Sigmoid colon (tissue), 7 donors: ENCODE data around the gene TDRD6. TPM values are rescaled to one million over a fixed set of nuclear protein-coding genes. Genes with fewer than 3 reads are reported as not detected.
"Not testable (repeated sequence)": the region's sequence is repeated elsewhere in the genome, so short reads cannot be mapped to it uniquely, and the experiment has no call there.

Source experiments
- DNase-seq: peaks from one replicate; pipeline ENCODE4 v3.0.0-alpha.2; 2019
- H3K27ac ChIP-seq, 4 donors: fragments of 200-600 bp; sonication (generic); one replicate each; pipeline ENCODE4 v1.5.1; 2016 to 2019; ENCODE audit warnings: mild to moderate bottlenecking in 1 of 4
- H3K27me3 ChIP-seq, 3 donors: fragments of 200-600 bp; sonication (generic); one replicate each; pipeline ENCODE4 v1.5.1; 2019; ENCODE audit warnings: mild to moderate bottlenecking in 1 of 3
- H3K36me3 ChIP-seq, 4 donors: fragments of 200-600 bp; sonication (generic); one replicate each; pipeline ENCODE4 v1.5.1; 2016 to 2019
- H3K4me1 ChIP-seq, 4 donors: fragments of 200-600 bp; sonication (generic); one replicate each; pipeline ENCODE4 v1.5.1; 2017 to 2019
- H3K4me3 ChIP-seq, 4 donors: fragments of 200-600 bp; sonication (generic); one replicate each; pipeline ENCODE4 v1.5.1; 2017 to 2019; ENCODE audit warnings: mild to moderate bottlenecking in 2 of 4, moderate library complexity in 1 of 4
- H3K9me3 ChIP-seq, 4 donors: fragments of 200-600 bp in 3 of 4; sonication (generic) in 3 of 4; one replicate each; pipeline versions ENCODE4 v1.5.1 to v1.6.1; 2013 to 2019
- EP300 ChIP-seq, 4 donors: sonication (generic); formaldehyde crosslinking; IDR thresholded peaks; one replicate each; pipeline ENCODE4 v1.6.1; 2017; ENCODE audit warnings: antibody characterized with exemption in 4 of 4
- POLR2A ChIP-seq, 2 donors: fragments of 450-650 bp; IDR thresholded peaks; one replicate each; pipeline ENCODE4 v1.6.1; 2016; ENCODE audit warnings: antibody characterized with exemption in 2 of 2, mild to moderate bottlenecking in 2 of 2, moderate library complexity in 2 of 2
- POLR2AphosphoS5 ChIP-seq, 4 donors: sonication (generic); formaldehyde crosslinking; IDR thresholded peaks; one replicate each; pipeline ENCODE4 v1.6.1; 2017; ENCODE audit warnings: antibody characterized with exemption in 4 of 4
- WGBS, 2 donors: extraction: QIAGEN DNeasy Blood & Tissue Kit; methylation state at CpG; one replicate each; pipeline ENCODE4 v1.1.7; 2013; 5-methylcytosine and 5-hydroxymethylcytosine counted together
- intact Hi-C: fragments of 100-400 bp; cut with DNase I; formaldehyde crosslinking; loops from one replicate; pipeline ENCODE4 v1.15.1; 2023
- polyA plus RNA-seq, 3 donors: library from polyadenylated mRNA; stranded (reverse); fragments of 200-250 nt; gene quantifications; one replicate each; pipeline ENCODE4 v1.2.3, GENCODE V29; 2013
- total RNA-seq, 4 donors: library from RNA; depleted of rRNA; stranded (reverse); fragments of >200 nt; gene quantifications; one replicate each; pipeline ENCODE4 v1.1.0, GENCODE V29; 2016
- TF ChIP-seq, protein P1 (sequence below), 4 experiments: fragments of 450-650 bp in 3 of 4; fragments of 200-600 bp in 1 of 4; IDR thresholded peaks; one replicate each; pipeline ENCODE4 v1.5.1; 2016 to 2019; ENCODE audit warnings: antibody characterized with exemption in 4 of 4, mild to moderate bottlenecking in 3 of 4, moderate library complexity in 2 of 4
- donor health status: healthy with polysubstance abuse.
- donor health status: Bipolar disorder and iron deficiency.
- donor health status: healthy.

The TDRD6 gene
- total and polyA plus RNA-seq, 7 donors = under 0.01 to 1.9 (median 0.72) TPM; not detected in 1

- Histone ChIP-seq H3K9me3 (no peaks in the 10 kb centered on the region), H3K27me3 (peaks cover 0 to 13% (median 0%) of the 10 kb centered on the region in 3 donors), H3K4me3 (no peak overlapping the region), H3K27ac (no peak overlapping the region), H3K4me1 (no peaks in the 10 kb centered on the region), H3K36me3 (no peaks in the 10 kb centered on the region)
- intact Hi-C loops = no loop called here
- WGBS, 2 donors = 92 to 94% methylated on average over 2 of the region's 2 CpGs
- TF ChIP-seq POLR2A (IDR thresholded peaks at IDR 0.05) (no peak), POLR2AphosphoS5 (IDR thresholded peaks at IDR 0.05) (no peak), EP300 (IDR thresholded peaks at IDR 0.05) (no peak)
- TF ChIP-seq, protein P1, sequence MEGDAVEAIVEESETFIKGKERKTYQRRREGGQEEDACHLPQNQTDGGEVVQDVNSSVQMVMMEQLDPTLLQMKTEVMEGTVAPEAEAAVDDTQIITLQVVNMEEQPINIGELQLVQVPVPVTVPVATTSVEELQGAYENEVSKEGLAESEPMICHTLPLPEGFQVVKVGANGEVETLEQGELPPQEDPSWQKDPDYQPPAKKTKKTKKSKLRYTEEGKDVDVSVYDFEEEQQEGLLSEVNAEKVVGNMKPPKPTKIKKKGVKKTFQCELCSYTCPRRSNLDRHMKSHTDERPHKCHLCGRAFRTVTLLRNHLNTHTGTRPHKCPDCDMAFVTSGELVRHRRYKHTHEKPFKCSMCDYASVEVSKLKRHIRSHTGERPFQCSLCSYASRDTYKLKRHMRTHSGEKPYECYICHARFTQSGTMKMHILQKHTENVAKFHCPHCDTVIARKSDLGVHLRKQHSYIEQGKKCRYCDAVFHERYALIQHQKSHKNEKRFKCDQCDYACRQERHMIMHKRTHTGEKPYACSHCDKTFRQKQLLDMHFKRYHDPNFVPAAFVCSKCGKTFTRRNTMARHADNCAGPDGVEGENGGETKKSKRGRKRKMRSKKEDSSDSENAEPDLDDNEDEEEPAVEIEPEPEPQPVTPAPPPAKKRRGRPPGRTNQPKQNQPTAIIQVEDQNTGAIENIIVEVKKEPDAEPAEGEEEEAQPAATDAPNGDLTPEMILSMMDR (IDR thresholded peaks at IDR 0.05) = no peak
- no peak for DNase-seq
These were observed 53.8 kb downstream of the TDRD6 start for GRCh38 chr6:46741482-46741881.

GRCh38 chr6:46741910-46742309 is 54.2 kb downstream of the TDRD6 start:
- Histone ChIP-seq H3K27me3 (peaks cover 0 to 9% (median 0%) of the 10 kb centered on the region in 3 donors), H3K27ac (no peak overlapping the region), H3K36me3 (no peaks in the 10 kb centered on the region), H3K4me3 (no peak overlapping the region), H3K4me1 (no peaks in the 10 kb centered on the region), H3K9me3 (no peaks in the 10 kb centered on the region)
- intact Hi-C loops = no loop called here
- WGBS, 2 donors = 96% methylated on average over 4 of the region's 4 CpGs
- no peak for TF ChIP-seq EP300 (IDR thresholded peaks at IDR 0.05)
- TF ChIP-seq, protein P1 (IDR thresholded peaks at IDR 0.05) = no peak
- no peak for TF ChIP-seq POLR2A (IDR thresholded peaks at IDR 0.05)
- no peak for TF ChIP-seq POLR2AphosphoS5 (IDR thresholded peaks at IDR 0.05)
- no peak for DNase-seq

- intact Hi-C loops = no loop called here
- H3K4me1 ChIP-seq = no peaks in the 10 kb centered on the region
- DNase-seq = no peak
- no peaks in the 10 kb centered on the region for H3K36me3 ChIP-seq
- H3K9me3 ChIP-seq = no peaks in the 10 kb centered on the region
- no peak overlapping the region for H3K27ac ChIP-seq
- no peaks in the 10 kb centered on the region for H3K27me3 ChIP-seq
- H3K4me3 ChIP-seq = no peak overlapping the region
- WGBS, 2 donors = 85 to 89% methylated on average over 1 of the region's 1 CpG
- no peak for TF ChIP-seq EP300 (IDR thresholded peaks at IDR 0.05)
- TF ChIP-seq, protein P1 (IDR thresholded peaks at IDR 0.05) = no peak
- TF ChIP-seq POLR2A (IDR thresholded peaks at IDR 0.05) = no peak
- no peak for TF ChIP-seq POLR2AphosphoS5 (IDR thresholded peaks at IDR 0.05)
These were observed 55.9 kb downstream of the TDRD6 start for GRCh38 chr6:46743425-46744158.

GRCh38 chr6:46744159-46744725 is 56.6 kb downstream of the TDRD6 start:
- H3K4me1 ChIP-seq, H3K27me3 ChIP-seq, DNase-seq, H3K36me3 ChIP-seq, H3K27ac ChIP-seq, H3K4me3 ChIP-seq, H3K9me3 ChIP-seq, intact Hi-C loops: not testable (repeated sequence)
- 81 to 86% methylated on average over 3 of the region's 3 CpGs for WGBS, 2 donors

DNA sequence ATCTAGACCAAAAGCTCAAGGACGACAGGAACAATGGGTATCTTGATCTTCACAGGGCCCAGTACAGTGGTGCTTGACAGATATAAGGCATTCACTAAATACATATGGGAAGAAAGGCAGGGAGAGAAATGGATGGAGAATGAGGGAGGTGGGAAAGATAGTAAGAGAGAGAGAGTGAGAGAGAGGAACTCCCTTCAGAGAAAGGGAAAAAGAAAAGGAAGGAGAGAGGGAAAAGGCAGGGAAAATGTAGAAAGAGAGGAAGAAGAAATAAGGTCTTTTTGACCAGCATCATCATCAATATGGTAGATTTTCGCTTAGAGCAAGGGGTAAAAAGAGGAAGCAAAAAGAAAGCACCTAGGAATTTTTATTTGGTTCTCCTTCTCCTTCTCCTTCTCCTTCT is 58.3 kb downstream of the TDRD6 start:
- no peak for DNase-seq
- Histone ChIP-seq H3K4me1 (no peaks in the 10 kb centered on the region), H3K9me3 (no peaks in the 10 kb centered on the region), H3K36me3 (no peaks in the 10 kb centered on the region), H3K27ac (no peak overlapping the region), H3K27me3 (no peaks in the 10 kb centered on the region), H3K4me3 (no peak overlapping the region)
- TF ChIP-seq EP300 (IDR thresholded peaks at IDR 0.05) (no peak), POLR2AphosphoS5 (IDR thresholded peaks at IDR 0.05) (no peak), POLR2A (IDR thresholded peaks at IDR 0.05) (no peak)
- TF ChIP-seq, protein P1 (IDR thresholded peaks at IDR 0.05) = no peak
- intact Hi-C loops = no loop called here
- 75 to 77% methylated on average over 2 of the region's 2 CpGs for WGBS, 2 donors
